ENCODE results near the gene CRABP1.

The CRABP1 gene

GRCh38 chr15:78301828-78302227, 38.3 kb upstream of the CRABP1 start:
- no peak for TF ChIP-seq CTCF (IDR thresholded peaks at IDR 0.05; ENCODE audit: borderline replicate concordance, insufficient read depth, low read depth, low read length)
- H3K4me3 ChIP-seq (ENCODE audit: low read depth, low read length) = no peak overlapping the region

- no peak overlapping the region for H3K4me3 ChIP-seq (ENCODE audit: low read depth, low read length)
- no peak for TF ChIP-seq CTCF (IDR thresholded peaks at IDR 0.05; ENCODE audit: borderline replicate concordance, insufficient read depth, low read depth, low read length)
Observed at GRCh38 chr15:78302579-78303312, 37.4 kb upstream of the CRABP1 start.

- no peak for TF ChIP-seq CTCF (IDR thresholded peaks at IDR 0.05; ENCODE audit: borderline replicate concordance, insufficient read depth, low read depth, low read length)
- H3K4me3 ChIP-seq (ENCODE audit: low read depth, low read length) = no peak overlapping the region
Observed at GRCh38 chr15:78304216-78305066, 35.7 kb upstream of the CRABP1 start.

DNA sequence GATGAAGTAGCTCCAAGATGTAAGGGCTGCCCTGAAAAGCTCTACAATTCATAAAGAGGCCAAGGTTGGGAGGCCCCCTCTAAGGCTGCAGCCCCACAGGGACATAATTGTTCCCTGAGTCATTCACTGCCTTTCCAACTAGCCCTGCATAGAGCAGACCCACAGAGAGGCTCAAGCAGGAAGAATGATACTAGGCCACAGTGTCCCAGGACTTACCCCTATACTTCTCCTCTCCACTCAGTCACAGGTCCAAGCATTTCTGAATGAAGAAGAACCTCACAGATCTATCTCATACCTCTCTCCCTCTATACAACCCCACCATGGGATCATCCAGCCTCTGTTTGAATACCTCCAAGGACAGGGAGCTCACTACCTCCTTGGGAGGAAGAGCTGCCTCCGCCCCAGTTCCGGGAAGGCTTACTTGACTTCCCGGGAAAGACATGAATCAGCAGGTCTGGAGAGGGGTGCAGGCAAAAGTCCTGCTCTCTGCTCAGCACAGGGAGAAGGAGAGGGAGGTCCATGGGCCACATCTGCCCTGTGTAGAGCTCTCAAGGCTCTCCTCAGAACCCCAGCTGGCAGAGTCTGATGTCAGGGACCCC, 33.9 kb upstream of the CRABP1 start:
- no peak for TF ChIP-seq CTCF (IDR thresholded peaks at IDR 0.05; ENCODE audit: borderline replicate concordance, insufficient read depth, low read depth, low read length)
- H3K4me3 ChIP-seq (ENCODE audit: low read depth, low read length) = no peak overlapping the region

GRCh38 chr15:78307976-78308375, 32.2 kb upstream of the CRABP1 start:
- TF ChIP-seq CTCF (IDR thresholded peaks at IDR 0.05; ENCODE audit: borderline replicate concordance, insufficient read depth, low read depth, low read length) = no peak

DNA sequence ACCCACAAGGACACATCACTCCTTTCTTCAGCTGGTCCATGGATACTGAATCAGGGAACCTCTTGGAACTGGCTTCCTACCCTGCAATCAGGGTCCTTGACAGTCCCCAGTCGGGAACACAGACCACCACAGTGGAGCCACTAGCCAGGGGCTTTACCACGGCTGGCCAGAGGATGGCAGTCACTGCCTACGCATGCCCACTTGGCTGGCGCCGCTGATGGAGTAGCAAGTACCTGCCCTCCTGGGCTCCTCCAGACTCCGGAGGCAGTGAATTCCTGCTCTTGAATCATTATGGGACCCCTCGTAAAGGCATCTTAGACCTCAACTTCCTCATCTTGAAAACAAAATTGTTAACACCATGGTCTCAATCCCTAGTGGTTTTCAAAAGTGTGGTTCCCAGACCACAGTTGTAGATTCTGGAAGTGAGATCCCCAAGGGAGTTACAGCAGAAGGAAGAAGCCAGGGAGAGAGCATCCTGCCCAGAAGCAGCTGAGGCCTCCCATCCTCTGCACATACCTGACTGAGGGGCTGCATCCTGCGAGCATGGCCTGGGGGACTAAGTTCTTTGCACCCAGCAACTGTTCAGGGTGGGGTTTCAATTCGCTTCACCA, 31.6 kb upstream of the CRABP1 start:
- no peak overlapping the region for H3K4me3 ChIP-seq (ENCODE audit: low read depth, low read length)
- peak; percentile 90 for TF ChIP-seq CTCF (IDR thresholded peaks at IDR 0.05; ENCODE audit: borderline replicate concordance, insufficient read depth, low read depth, low read length)

More at GRCh38 chr15:78307976-78308375, 32.2 kb upstream of the CRABP1 start:
- no peak overlapping the region for H3K4me3 ChIP-seq (ENCODE audit: low read depth, low read length)
